HepG2 (cell line): ENCODE data around the gene RXFP1. TPM values are rescaled to one million over a fixed set of nuclear protein-coding genes. Genes with fewer than 3 reads are reported as not detected.

Source experiments
- ARHGAP35 ChIP-seq: sonication (generic); formaldehyde crosslinking; IDR thresholded peaks from 2 replicates; pipeline ENCODE4 v1.9.0; 2022; ENCODE audit warnings: mild to moderate bottlenecking, inconsistent platforms, moderate library complexity, missing genetic modification reagents, borderline replicate concordance
- ARID3A ChIP-seq: IDR thresholded peaks from 2 replicates; pipeline ENCODE4 v1.6.1; 2012; ENCODE audit warnings: low read depth, low read length, improper control_type of control experiment
- CREB1 ChIP-seq, 2 experiments: fragments of 450-650 bp in 1 of 2; IDR thresholded peaks; 2 replicates each; pipeline ENCODE4 v1.6.1; 2016 to 2017; ENCODE audit warnings: control low read depth in 1 of 2, mild to moderate bottlenecking in 1 of 2, missing compliant biosample characterization in 1 of 2, missing genetic modification characterization in 1 of 2
- GLMP ChIP-seq: sonication (generic); formaldehyde crosslinking; IDR thresholded peaks from 2 replicates; pipeline ENCODE4 v1.9.0; 2021; ENCODE audit warnings: missing genetic modification reagents, mild to moderate bottlenecking, borderline replicate concordance
- IRF2 ChIP-seq: IDR thresholded peaks from 2 replicates; pipeline ENCODE4 v1.6.1; 2018; ENCODE audit warnings: missing genetic modification reagents, missing compliant biosample characterization
- IRF9 ChIP-seq: sonication (generic); formaldehyde crosslinking; IDR thresholded peaks from 2 replicates; pipeline ENCODE4 v1.8.0; 2022; ENCODE audit warnings: missing genetic modification reagents, mild to moderate bottlenecking, borderline replicate concordance
- JUND ChIP-seq: sonication (generic); formaldehyde crosslinking; IDR thresholded peaks from 2 replicates; pipeline ENCODE4 v1.8.0; 2022; ENCODE audit warnings: mild to moderate bottlenecking, missing genetic modification reagents
- KDM2A ChIP-seq: sonication (generic); formaldehyde crosslinking; IDR thresholded peaks from 2 replicates; pipeline ENCODE4 v1.4.0; 2020; ENCODE audit warnings: low read depth, missing genetic modification reagents, borderline replicate concordance
- MAF1 ChIP-seq: sonication (generic); formaldehyde crosslinking; IDR thresholded peaks from 2 replicates; pipeline ENCODE4 v1.5.0; 2020; ENCODE audit warnings: missing genetic modification reagents, borderline replicate concordance
- PATZ1 ChIP-seq: sonication (generic); formaldehyde crosslinking; IDR thresholded peaks from 2 replicates; pipeline ENCODE4 v1.4.0; 2020; ENCODE audit warnings: missing genetic modification reagents
- PAWR ChIP-seq: sonication (generic); formaldehyde crosslinking; IDR thresholded peaks from 2 replicates; pipeline ENCODE4 v1.4.0; 2020; ENCODE audit warnings: missing genetic modification reagents, mild to moderate bottlenecking, borderline replicate concordance
- RBAK ChIP-seq: sonication (generic); formaldehyde crosslinking; IDR thresholded peaks from 2 replicates; pipeline ENCODE4 v1.5.1; 2020; ENCODE audit warnings: mild to moderate bottlenecking, missing genetic modification reagents
- REXO4 ChIP-seq: sonication (generic); formaldehyde crosslinking; IDR thresholded peaks from 2 replicates; pipeline ENCODE4 v1.8.0; 2022; ENCODE audit warnings: missing genetic modification reagents, mild to moderate bottlenecking, borderline replicate concordance
- RFX1 ChIP-seq: fragments of 450-650 bp; IDR thresholded peaks from 2 replicates; pipeline ENCODE4 v1.6.1; 2017
- RXRB ChIP-seq: IDR thresholded peaks from 2 replicates; pipeline ENCODE4 v1.6.1; 2016; ENCODE audit warnings: borderline replicate concordance, missing genetic modification reagents, missing compliant biosample characterization
- SMC3 ChIP-seq: IDR thresholded peaks from 2 replicates; pipeline ENCODE4 v1.6.1; 2011; ENCODE audit warnings: low read length, improper control_type of control experiment
- SRSF9 ChIP-seq: fragments of 200-400 bp; formaldehyde crosslinking; IDR thresholded peaks from 2 replicates; pipeline ENCODE4 v1.6.1; 2018; ENCODE audit warnings: borderline replicate concordance, mild to moderate bottlenecking, low read depth, low read length; ENCODE audit not compliant: insufficient read depth, poor library complexity, severe bottlenecking
- TEAD2 ChIP-seq: sonication (generic); formaldehyde crosslinking; IDR thresholded peaks from 2 replicates; pipeline ENCODE4 v1.9.0; 2021; ENCODE audit warnings: missing genetic modification reagents
- XRCC5 ChIP-seq: fragments of 200-400 bp; formaldehyde crosslinking; optimal IDR thresholded peaks from 2 replicates; pipeline ENCODE3; 2017; ENCODE audit warnings: mild to moderate bottlenecking, low read length
- ZFYVE20 ChIP-seq: sonication (generic); formaldehyde crosslinking; IDR thresholded peaks from 2 replicates; pipeline ENCODE4 v1.8.0; 2023; ENCODE audit warnings: low read depth, mild to moderate bottlenecking, moderate library complexity, missing genetic modification reagents, borderline replicate concordance
- ZNF230 ChIP-seq: sonication (generic); formaldehyde crosslinking; IDR thresholded peaks from 2 replicates; pipeline ENCODE4 v1.4.0; 2020; ENCODE audit warnings: mild to moderate bottlenecking, missing genetic modification reagents
- ZNF431 ChIP-seq: sonication (generic); formaldehyde crosslinking; IDR thresholded peaks from 2 replicates; pipeline ENCODE4 v1.9.0; 2022; ENCODE audit warnings: missing genetic modification reagents, low read depth, mild to moderate bottlenecking, borderline replicate concordance
- ZNF629 ChIP-seq: sonication (generic); formaldehyde crosslinking; conservative IDR thresholded peaks from 2 replicates; pipeline ENCODE4 v1.5.0; 2020; ENCODE audit warnings: missing genetic modification reagents
- ZNF703 ChIP-seq: sonication (generic); formaldehyde crosslinking; IDR thresholded peaks from 2 replicates; pipeline ENCODE4 v1.5.1; 2020; ENCODE audit warnings: missing genetic modification reagents, mild to moderate bottlenecking, moderate library complexity, borderline replicate concordance
- ZSCAN9 ChIP-seq: IDR thresholded peaks from 2 replicates; pipeline ENCODE4 v1.6.1; 2016; ENCODE audit warnings: borderline replicate concordance
- polyA plus RNA-seq, 8 experiments: library from polyadenylated mRNA; depleted of rRNA in 3 of 8; stranded (reverse) in 7 of 8; unstranded in 1 of 8; fragments of >200 nt; fragmentation: Illumina TruSeq in 4 of 8; extraction: Trizol in 4 of 8; gene quantifications; 2 replicates each; pipeline versions ENCODE4 v1.2.1 to v1.2.3, GENCODE V29; 2011 to 2016; ENCODE audit warnings: low read depth in 4 of 8, missing spikeins in 1 of 8, mixed read lengths in 1 of 8; ENCODE audit not compliant: insufficient read depth in 1 of 8
- total RNA-seq, 5 experiments: library from RNA; depleted of rRNA; stranded (reverse); fragments of >200 nt; fragmentation: Illumina TruSeq; extraction: Trizol; gene quantifications; 2 replicates each; pipeline ENCODE4 v1.2.3, GENCODE V29; 2016; ENCODE audit warnings: low read depth in 1 of 5

RXFP1 gene
- total and polyA plus RNA-seq, 2 of the 13 experiments (the other 11 are each of a cell fraction or from before 2014, with no cell fraction given), result not detected

GRCh38 chr4:158667651-158668198 lies 146.0 kb downstream of the RXFP1 start (continued):
- TF ChIP-seq RXRB (CRISPR knock-in tag) (no peak), RBAK (no peak), ZFYVE20 (CRISPR knock-in tag) (no peak), REXO4 (CRISPR knock-in tag) (no peak), ZNF629 (CRISPR knock-in tag) (no peak), PAWR (CRISPR knock-in tag) (no peak), MAF1 (CRISPR knock-in tag) (no peak), PATZ1 (no peak), ARHGAP35 (no peak), IRF2 (CRISPR knock-in tag) (no peak), SRSF9 (no peak), JUND (no peak), GLMP (no peak), ZSCAN9 (CRISPR knock-in tag) (no peak), RFX1 (no peak), CREB1 (IDR thresholded peaks at IDR 0.05) (no peak), CREB1 (CRISPR knock-in tag; IDR thresholded peaks at IDR 0.05) (no peak), ZNF431 (no peak), ZNF230 (CRISPR knock-in tag) (no peak), TEAD2 (CRISPR knock-in tag) (no peak), ARID3A (0 out of 2 replicates have a peak, but pooled peaks have one; percentile 21), KDM2A (CRISPR knock-in tag) (no peak), IRF9 (CRISPR knock-in tag) (no peak), ZNF703 (CRISPR knock-in tag) (no peak), XRCC5 (peak; percentile 49), SMC3 (peak; percentile 58)
